ENCODE results near the gene APP.

The APP gene

GRCh38 chr21:26171258-26172100, 909 bp upstream of the APP start:
- Histone ChIP-seq H3K36me3 (ENCODE audit: low read length) (no peaks in the 10 kb centered on the region), H3F3A (ENCODE audit: insufficient read depth) (no peaks in the 10 kb centered on the region), H3K27me3 (ENCODE audit: low read length) (no peaks in the 10 kb centered on the region), H3K9me2 (replicated peaks; ENCODE audit: insufficient read depth, low read length) (no peaks in the 10 kb centered on the region), H3K9me3 (ENCODE audit: insufficient read depth, low read length) (no peaks in the 10 kb centered on the region), H4K20me1 (ENCODE audit: low read depth, low read length) (no peaks in the 10 kb centered on the region), H2AFZ (ENCODE audit: low read depth, low read length, severe bottlenecking) (no peak overlapping the region), H3K4me3 (ENCODE audit: insufficient read depth, low read length, poor library complexity, severe bottlenecking) (no peak overlapping the region), H3K79me2 (ENCODE audit: insufficient read depth, low read length) (no peaks in the 10 kb centered on the region), H3K27ac (ENCODE audit: low read depth, low read length) (no peak overlapping the region), H3K4me2 (ENCODE audit: low read depth, low read length, poor library complexity, severe bottlenecking) (no peak overlapping the region), H3K9ac (ENCODE audit: low read length) (no peak overlapping the region)
- no peak for TF ChIP-seq CTCF (IDR thresholded peaks at IDR 0.05; ENCODE audit: insufficient read depth, low read length, poor library complexity, severe bottlenecking)
- TF ChIP-seq EZH2phosphoT487 (conservative IDR thresholded peaks at IDR 0.05; ENCODE audit: low read length): no peak

- no peaks in the 10 kb centered on the region for H3K27me3 ChIP-seq (ENCODE audit: low read length)
- no peak overlapping the region for H3K4me3 ChIP-seq (ENCODE audit: insufficient read depth, low read length, poor library complexity, severe bottlenecking)
- TF ChIP-seq CTCF (IDR thresholded peaks at IDR 0.05; ENCODE audit: insufficient read depth, low read length, poor library complexity, severe bottlenecking) (no peak), EZH2phosphoT487 (conservative IDR thresholded peaks at IDR 0.05; ENCODE audit: low read length) (no peak)
- no peaks in the 10 kb centered on the region for H4K20me1 ChIP-seq (ENCODE audit: low read depth, low read length)
- H3K9me3 ChIP-seq (ENCODE audit: insufficient read depth, low read length): no peaks in the 10 kb centered on the region
- H3K36me3 ChIP-seq (ENCODE audit: low read length): no peaks in the 10 kb centered on the region
- H3K27ac ChIP-seq (ENCODE audit: low read depth, low read length): no peak overlapping the region
- H3K4me2 ChIP-seq (ENCODE audit: low read depth, low read length, poor library complexity, severe bottlenecking): no peak overlapping the region
- H2AFZ ChIP-seq (ENCODE audit: low read depth, low read length, severe bottlenecking): no peak overlapping the region
- no peaks in the 10 kb centered on the region for H3K79me2 ChIP-seq (ENCODE audit: insufficient read depth, low read length)
- no peaks in the 10 kb centered on the region for H3F3A ChIP-seq (ENCODE audit: insufficient read depth)
- no peak overlapping the region for H3K9ac ChIP-seq (ENCODE audit: low read length)
- H3K9me2 ChIP-seq (replicated peaks; ENCODE audit: insufficient read depth, low read length): no peaks in the 10 kb centered on the region
Measured at GRCh38 chr21:26169611-26170470, 729 bp downstream of the APP start.

GRCh38 chr21:26169061-26169610, 1.4 kb downstream of the APP start:
- TF ChIP-seq EZH2phosphoT487 (conservative IDR thresholded peaks at IDR 0.05; ENCODE audit: low read length) (no peak), CTCF (IDR thresholded peaks at IDR 0.05; ENCODE audit: insufficient read depth, low read length, poor library complexity, severe bottlenecking) (no peak)
- Histone ChIP-seq H3K27ac (ENCODE audit: low read depth, low read length) (no peak overlapping the region), H3K36me3 (ENCODE audit: low read length) (no peaks in the 10 kb centered on the region), H3K9ac (ENCODE audit: low read length) (no peak overlapping the region), H3K4me3 (ENCODE audit: insufficient read depth, low read length, poor library complexity, severe bottlenecking) (no peak overlapping the region), H2AFZ (ENCODE audit: low read depth, low read length, severe bottlenecking) (no peak overlapping the region), H3K79me2 (ENCODE audit: insufficient read depth, low read length) (no peaks in the 10 kb centered on the region), H3F3A (ENCODE audit: insufficient read depth) (no peaks in the 10 kb centered on the region), H3K9me3 (ENCODE audit: insufficient read depth, low read length) (no peaks in the 10 kb centered on the region), H3K4me2 (ENCODE audit: low read depth, low read length, poor library complexity, severe bottlenecking) (no peak overlapping the region), H4K20me1 (ENCODE audit: low read depth, low read length) (no peaks in the 10 kb centered on the region), H3K9me2 (replicated peaks; ENCODE audit: insufficient read depth, low read length) (no peaks in the 10 kb centered on the region), H3K27me3 (ENCODE audit: low read length) (no peaks in the 10 kb centered on the region)
